ENCODE measurements around the gene IL3. TPM values are rescaled to one million over a fixed set of nuclear protein-coding genes. Genes with fewer than 3 reads are reported as not detected.

The IL3 gene
- total RNA-seq, 1 experiment from 2014 or later, result not detected

GRCh38 chr5:132016721-132017250, 43.7 kb upstream of the IL3 start (continued):
- TF ChIP-seq, protein P1, sequence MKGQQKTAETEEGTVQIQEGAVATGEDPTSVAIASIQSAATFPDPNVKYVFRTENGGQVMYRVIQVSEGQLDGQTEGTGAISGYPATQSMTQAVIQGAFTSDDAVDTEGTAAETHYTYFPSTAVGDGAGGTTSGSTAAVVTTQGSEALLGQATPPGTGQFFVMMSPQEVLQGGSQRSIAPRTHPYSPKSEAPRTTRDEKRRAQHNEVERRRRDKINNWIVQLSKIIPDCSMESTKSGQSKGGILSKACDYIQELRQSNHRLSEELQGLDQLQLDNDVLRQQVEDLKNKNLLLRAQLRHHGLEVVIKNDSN (CRISPR knock-in tag; IDR thresholded peaks at IDR 0.05), result no peak
- TF ChIP-seq, protein P2, sequence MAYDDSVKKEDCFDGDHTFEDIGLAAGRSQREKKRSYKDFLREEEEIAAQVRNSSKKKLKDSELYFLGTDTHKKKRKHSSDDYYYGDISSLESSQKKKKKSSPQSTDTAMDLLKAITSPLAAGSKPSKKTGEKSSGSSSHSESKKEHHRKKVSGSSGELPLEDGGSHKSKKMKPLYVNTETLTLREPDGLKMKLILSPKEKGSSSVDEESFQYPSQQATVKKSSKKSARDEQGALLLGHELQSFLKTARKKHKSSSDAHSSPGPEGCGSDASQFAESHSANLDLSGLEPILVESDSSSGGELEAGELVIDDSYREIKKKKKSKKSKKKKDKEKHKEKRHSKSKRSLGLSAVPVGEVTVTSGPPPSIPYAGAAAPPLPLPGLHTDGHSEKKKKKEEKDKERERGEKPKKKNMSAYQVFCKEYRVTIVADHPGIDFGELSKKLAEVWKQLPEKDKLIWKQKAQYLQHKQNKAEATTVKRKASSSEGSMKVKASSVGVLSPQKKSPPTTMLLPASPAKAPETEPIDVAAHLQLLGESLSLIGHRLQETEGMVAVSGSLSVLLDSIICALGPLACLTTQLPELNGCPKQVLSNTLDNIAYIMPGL (CRISPR knock-in tag; IDR thresholded peaks at IDR 0.05), result no peak
- TF ChIP-seq ZNF416 (CRISPR knock-in tag; IDR thresholded peaks at IDR 0.05), result no peak
- TF ChIP-seq, protein P3, sequence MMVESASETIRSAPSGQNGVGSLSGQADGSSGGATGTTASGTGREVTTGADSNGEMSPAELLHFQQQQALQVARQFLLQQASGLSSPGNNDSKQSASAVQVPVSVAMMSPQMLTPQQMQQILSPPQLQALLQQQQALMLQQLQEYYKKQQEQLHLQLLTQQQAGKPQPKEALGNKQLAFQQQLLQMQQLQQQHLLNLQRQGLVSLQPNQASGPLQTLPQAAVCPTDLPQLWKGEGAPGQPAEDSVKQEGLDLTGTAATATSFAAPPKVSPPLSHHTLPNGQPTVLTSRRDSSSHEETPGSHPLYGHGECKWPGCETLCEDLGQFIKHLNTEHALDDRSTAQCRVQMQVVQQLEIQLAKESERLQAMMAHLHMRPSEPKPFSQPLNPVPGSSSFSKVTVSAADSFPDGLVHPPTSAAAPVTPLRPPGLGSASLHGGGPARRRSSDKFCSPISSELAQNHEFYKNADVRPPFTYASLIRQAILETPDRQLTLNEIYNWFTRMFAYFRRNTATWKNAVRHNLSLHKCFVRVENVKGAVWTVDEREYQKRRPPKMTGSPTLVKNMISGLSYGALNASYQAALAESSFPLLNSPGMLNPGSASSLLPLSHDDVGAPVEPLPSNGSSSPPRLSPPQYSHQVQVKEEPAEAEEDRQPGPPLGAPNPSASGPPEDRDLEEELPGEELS (CRISPR knock-in tag; IDR thresholded peaks at IDR 0.05), result no peak
- no peak for TF ChIP-seq CDX4 (CRISPR knock-in tag; IDR thresholded peaks at IDR 0.05; ENCODE audit: borderline replicate concordance)
- no peak for TF ChIP-seq ZSCAN18 (CRISPR knock-in tag; IDR thresholded peaks at IDR 0.05)
- no peak for TF ChIP-seq NFYB (CRISPR knock-in tag; conservative IDR thresholded peaks at IDR 0.05; ENCODE audit: low read depth)
- no peak for TF ChIP-seq MLX (CRISPR knock-in tag; IDR thresholded peaks at IDR 0.05)

DNA sequence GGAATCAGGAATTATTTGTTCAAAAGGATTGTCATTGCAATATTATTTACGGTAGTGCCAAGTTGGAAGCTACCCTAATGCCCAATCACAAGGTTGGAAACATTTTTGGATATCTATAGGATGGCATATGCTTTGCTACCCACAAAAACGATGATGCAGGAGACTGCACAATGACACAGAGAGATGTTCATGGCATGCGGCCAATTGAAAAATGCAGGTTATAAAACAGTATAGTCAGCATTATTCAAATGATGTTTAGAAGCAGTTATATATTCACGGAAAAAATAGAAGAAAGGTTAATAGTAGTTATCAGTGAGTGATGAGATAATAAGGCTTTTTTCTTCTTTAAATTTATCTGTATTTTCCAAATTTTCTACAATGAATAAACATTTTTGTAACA, 43.1 kb upstream of the IL3 start:
- ATAC-seq (no peak), DNase-seq (ENCODE audit: low spot score) (no peak)
- CTCF ChIA-PET, result no interaction called here
- H3K27me3 Mint-ChIP-seq (ENCODE audit: low read depth), result peaks cover 3% of the 10 kb centered on the region
- POLR2A ChIA-PET, result no interaction called here
- no peak overlapping the region for H3K27ac Mint-ChIP-seq
- no peak overlapping the region for H3K4me3 Mint-ChIP-seq
- peaks cover 9% of the 10 kb centered on the region for H3K4me1 Mint-ChIP-seq
- no peaks in the 10 kb centered on the region for H3K36me3 Mint-ChIP-seq
- H3K9me3 Mint-ChIP-seq, result no peaks in the 10 kb centered on the region
- TF ChIP-seq PRRX2 (CRISPR knock-in tag; IDR thresholded peaks at IDR 0.05) (no peak), KAT7 (CRISPR knock-in tag; IDR thresholded peaks at IDR 0.05; ENCODE audit: borderline replicate concordance) (no peak), ATF1 (CRISPR knock-in tag; IDR thresholded peaks at IDR 0.05) (no peak), NFE2L1 (CRISPR knock-in tag; IDR thresholded peaks at IDR 0.05) (no peak), NFATC4 (CRISPR knock-in tag; IDR thresholded peaks at IDR 0.05) (no peak), IRF1 (CRISPR knock-in tag; IDR thresholded peaks at IDR 0.05) (no peak), CBFB (CRISPR knock-in tag; IDR thresholded peaks at IDR 0.05; ENCODE audit: low read depth) (no peak), ERG (CRISPR knock-in tag; IDR thresholded peaks at IDR 0.05) (no peak), STAT6 (CRISPR knock-in tag; conservative IDR thresholded peaks at IDR 0.05; ENCODE audit: low read depth) (no peak), ZNF219 (CRISPR knock-in tag; IDR thresholded peaks at IDR 0.05; ENCODE audit: borderline replicate concordance) (no peak)
- TF ChIP-seq, protein P4, sequence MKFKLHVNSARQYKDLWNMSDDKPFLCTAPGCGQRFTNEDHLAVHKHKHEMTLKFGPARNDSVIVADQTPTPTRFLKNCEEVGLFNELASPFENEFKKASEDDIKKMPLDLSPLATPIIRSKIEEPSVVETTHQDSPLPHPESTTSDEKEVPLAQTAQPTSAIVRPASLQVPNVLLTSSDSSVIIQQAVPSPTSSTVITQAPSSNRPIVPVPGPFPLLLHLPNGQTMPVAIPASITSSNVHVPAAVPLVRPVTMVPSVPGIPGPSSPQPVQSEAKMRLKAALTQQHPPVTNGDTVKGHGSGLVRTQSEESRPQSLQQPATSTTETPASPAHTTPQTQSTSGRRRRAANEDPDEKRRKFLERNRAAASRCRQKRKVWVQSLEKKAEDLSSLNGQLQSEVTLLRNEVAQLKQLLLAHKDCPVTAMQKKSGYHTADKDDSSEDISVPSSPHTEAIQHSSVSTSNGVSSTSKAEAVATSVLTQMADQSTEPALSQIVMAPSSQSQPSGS (CRISPR knock-in tag; IDR thresholded peaks at IDR 0.05; ENCODE audit: borderline replicate concordance, low read depth), result no peak
- TF ChIP-seq, protein P5, sequence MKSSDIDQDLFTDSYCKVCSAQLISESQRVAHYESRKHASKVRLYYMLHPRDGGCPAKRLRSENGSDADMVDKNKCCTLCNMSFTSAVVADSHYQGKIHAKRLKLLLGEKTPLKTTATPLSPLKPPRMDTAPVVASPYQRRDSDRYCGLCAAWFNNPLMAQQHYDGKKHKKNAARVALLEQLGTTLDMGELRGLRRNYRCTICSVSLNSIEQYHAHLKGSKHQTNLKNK (CRISPR knock-in tag; IDR thresholded peaks at IDR 0.05), result no peak

Data from WTC11 (cell line).